ENCODE measurements around the gene ASPDH.

- no peak for TF ChIP-seq PAX5 (IDR thresholded peaks at IDR 0.05; ENCODE audit: insufficient read depth, low read length, severe bottlenecking)
- no peak for TF ChIP-seq POLR2A (IDR thresholded peaks at IDR 0.05; ENCODE audit: low read depth, low read length)
- no peak for TF ChIP-seq TAF1 (IDR thresholded peaks at IDR 0.05; ENCODE audit: low read depth, low read length)
- TF ChIP-seq SPI1 (IDR thresholded peaks at IDR 0.05; ENCODE audit: low read depth, low read length), result no peak
- TF ChIP-seq POLR2AphosphoS5 (IDR thresholded peaks at IDR 0.05; ENCODE audit: low read depth, low read length), result no peak
Measured at GRCh38 chr19:50515168-50515561, 1.5 kb upstream of the ASPDH start.

Data from GM12891 (cell line).